ENCODE measurements around the gene PACS2. TPM values are rescaled to one million over a fixed set of nuclear protein-coding genes. Genes with fewer than 3 reads are reported as not detected.
"Not testable (repeated sequence)": the region's sequence is repeated elsewhere in the genome, so short reads cannot be mapped to it uniquely, and the experiment has no call there.

The PACS2 gene
- polyA plus RNA-seq, 4 donors, result 55.9 to 91.9 (median 67.4) TPM

DNA sequence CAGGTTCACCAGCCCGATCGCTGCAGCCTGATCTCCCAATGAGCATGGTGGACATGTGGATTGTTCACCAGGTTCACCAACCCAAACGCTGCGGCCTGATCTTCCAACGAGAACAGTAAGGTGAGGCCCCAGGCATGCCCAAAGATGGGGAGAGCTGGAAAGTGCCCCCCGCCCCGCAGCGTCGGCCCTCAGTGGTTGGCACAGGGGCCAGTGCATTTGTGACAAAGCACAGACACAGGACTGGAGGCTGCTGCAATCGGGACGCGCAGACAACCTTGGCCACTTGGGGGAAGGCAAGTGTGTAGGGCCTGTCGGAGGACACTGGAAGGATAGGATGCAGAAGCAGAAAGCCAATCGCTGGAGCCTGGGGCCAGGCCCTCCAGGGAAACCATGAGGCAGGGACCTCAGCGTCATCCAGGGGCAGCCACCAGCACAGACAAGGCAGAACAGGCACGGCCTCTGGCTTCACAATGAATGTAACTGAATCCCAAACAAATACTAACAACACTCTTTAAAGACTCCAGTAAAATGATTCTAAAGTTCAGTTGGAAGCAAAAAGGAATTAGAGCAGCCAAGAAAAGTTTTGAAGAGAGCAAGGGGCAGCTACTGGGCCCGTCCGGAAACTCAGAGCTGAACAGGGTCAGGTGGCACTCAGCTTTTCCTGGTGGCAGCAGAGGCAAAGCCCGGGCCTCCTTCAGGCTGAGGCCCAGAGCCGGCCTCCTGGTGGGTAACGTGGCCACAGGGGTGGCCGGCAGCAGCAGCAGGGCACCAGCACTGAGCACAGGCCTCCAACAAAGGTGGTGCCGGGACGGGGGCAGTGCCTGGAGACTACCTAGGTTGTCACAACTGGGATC is 27.1 kb upstream of the PACS2 start:
- no peak for DNase-seq (ENCODE audit: low read depth in 4 of 4, low spot score in 3 of 4)

DNA sequence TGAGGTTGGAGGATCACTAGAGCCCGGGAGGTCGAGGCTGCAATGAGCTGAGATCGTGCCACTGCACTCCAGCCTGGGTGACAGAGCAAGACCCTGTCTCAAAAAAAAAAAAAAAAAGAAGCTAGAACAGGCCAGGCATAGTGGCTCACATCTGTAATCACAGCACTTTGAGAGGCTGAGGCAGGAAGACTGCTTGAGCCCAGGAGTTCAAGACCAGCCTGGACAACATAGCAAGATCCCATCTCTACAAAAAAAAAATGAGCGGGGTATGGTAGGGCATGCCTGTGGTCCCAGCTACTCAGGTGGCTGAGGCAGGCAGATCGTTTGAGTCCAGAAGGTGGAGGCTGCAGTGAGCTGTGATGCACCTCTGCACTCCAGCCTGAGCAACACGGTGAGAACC is 25.6 kb upstream of the PACS2 start:
- not testable (repeated sequence) for DNase-seq (ENCODE audit: low read depth in 4 of 4, low spot score in 3 of 4)

- DNase-seq (ENCODE audit: low read depth in 4 of 4, low spot score in 3 of 4), result no peak
Observed at GRCh38 chr14:105290621-105291346, 23.8 kb upstream of the PACS2 start.

DNA sequence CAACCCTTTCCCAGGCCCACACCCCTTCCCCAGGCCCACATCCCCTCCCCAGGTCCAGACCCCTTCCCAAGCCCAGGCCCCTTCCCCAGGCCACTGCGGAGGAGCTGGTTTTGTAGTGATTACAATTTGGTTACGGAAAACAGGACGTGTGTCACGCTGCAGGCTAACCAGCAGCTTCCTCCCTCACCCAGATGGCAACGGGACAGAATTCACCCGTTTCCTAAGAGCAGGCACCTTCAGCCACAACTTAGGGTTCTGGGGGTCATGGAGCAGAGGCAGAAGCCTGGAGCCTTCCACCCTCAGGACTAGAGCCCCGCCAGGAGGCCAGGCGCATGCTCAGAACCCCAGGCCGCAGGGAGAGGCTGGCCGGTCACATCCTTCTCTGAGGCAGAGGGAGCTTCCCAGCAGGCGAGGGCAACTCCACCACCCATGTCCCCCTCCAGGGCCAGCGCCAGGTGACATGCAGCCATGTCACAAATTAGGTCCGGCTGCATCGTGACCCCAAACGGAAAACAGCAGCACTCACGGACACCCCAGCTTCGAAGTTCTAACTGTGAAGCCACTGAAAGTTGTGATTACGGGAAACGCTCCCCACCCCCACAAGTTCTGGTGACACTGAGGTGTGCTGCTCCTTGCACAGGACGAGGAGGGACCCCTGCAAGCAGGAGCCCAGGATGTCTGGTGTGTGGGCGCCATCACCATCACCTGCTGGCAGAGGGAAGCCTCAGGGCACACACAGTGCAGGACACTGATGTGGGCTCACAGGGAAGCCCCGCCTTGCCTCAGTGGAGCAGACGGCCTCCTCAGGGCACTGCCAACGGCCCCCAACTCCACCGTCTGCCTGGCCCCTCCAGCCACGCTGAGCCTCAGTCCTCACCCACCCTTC is 21.5 kb upstream of the PACS2 start:
- no peak for DNase-seq (ENCODE audit: low read depth in 4 of 4, low spot score in 3 of 4)

DNA sequence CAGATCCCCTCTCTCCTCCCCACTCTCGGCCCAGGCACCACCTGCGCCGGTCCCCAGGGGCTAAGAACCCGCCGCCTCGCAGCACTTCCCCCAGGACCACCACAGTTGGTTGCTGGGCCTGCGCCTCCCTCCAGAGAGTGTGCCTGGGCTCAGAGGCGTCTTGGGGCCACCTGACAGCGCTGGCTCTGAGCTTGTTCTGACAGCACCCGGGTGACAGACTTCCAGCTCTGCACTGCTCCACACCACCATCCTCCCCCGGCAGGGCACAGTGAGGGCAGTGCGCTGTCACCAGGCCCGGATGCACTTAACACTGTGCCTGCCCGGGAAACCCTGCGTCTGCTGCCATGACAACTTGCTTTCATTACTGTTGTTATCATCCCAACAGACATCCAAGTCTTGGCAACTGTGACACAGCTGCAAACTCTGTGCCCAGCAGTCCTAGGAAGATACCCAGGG is 20.4 kb upstream of the PACS2 start:
- no peak for DNase-seq (ENCODE audit: low read depth in 4 of 4, low spot score in 3 of 4)

GRCh38 chr14:105297311-105297710 is 17.2 kb upstream of the PACS2 start:
- DNase-seq (ENCODE audit: low read depth in 4 of 4, low spot score in 3 of 4), result not testable (repeated sequence)

GRCh38 chr14:105299654-105300541 is 14.7 kb upstream of the PACS2 start:
- DNase-seq (ENCODE audit: low read depth in 4 of 4, low spot score in 3 of 4), result no peak

- peak; percentile 80 to 86 (median 84) for DNase-seq (ENCODE audit: low read depth in 4 of 4, low spot score in 3 of 4)
Observed at GRCh38 chr14:105300542-105301102, 13.9 kb upstream of the PACS2 start, which contains the start of gene BRF1. BRF1 (minus strand) TSS chr14:105301001; CDS start chr14:105300629, 372 bp downstream.

GRCh38 chr14:105301103-105301914 is 13.2 kb upstream of the PACS2 start:
- peak; percentile 85 to 94 (median 88) for DNase-seq (ENCODE audit: low read depth in 4 of 4, low spot score in 3 of 4)

DNA sequence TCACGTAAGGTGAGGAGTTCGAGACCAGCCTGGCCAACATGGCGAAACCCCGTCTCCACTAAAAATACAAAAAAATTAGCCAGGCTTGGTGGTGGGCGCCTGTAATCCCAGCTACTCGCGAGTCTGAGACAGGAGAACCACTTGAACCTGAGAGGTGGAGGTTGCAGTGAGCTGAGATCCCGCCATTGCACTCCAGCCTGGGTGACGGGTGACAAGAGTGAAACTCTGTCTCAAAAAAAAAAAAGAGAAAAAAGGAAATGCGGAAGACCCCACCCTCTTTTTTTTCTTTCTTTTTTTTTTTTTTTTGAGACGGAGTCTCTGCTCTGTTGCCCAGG is 12.7 kb upstream of the PACS2 start:
- not testable (repeated sequence) for DNase-seq (ENCODE audit: low read depth in 4 of 4, low spot score in 3 of 4)

DNA sequence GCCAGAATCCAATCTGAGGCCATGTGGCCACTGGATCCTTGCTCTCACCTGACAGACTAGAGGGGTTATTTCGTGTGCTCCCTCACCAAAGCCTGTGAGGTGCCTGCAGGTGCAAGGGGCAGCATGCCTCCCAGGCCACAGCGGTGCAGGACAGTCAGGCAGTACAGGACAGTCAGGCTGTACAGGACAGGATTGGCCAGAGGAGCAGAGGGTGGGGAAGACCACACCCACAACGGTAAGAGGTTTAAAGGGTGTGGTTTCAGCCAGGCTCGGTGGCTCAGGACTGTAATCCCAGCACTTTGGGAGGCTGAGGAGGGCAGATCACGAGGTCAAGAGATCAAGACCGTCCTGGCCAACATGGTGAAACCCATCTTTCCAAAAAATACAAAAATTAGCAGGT is 10.6 kb upstream of the PACS2 start:
- no peak for DNase-seq (ENCODE audit: low read depth in 4 of 4, low spot score in 3 of 4)

GRCh38 chr14:105304565-105304964 is 10.0 kb upstream of the PACS2 start:
- DNase-seq (ENCODE audit: low read depth in 4 of 4, low spot score in 3 of 4), result no peak

DNA sequence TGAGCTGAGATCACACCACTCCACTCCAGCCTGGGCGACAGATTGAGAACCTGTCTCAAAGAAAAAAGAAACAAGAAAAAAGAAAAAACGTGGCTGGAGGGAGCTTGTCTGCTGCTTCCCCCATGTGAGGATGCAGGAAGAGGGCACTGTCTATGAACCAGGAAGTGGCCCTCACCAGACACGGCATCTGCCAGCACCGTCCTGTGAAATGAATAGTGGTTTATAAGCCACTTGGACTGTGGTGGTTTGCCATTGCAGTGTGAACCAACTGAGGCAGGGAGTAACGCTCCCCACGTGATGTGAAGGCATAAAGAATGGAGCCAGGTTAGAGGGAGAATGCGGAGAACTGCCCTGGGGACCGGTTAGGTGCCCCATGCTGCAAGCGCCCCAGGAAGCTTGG is 9.2 kb upstream of the PACS2 start:
- DNase-seq (ENCODE audit: low read depth in 4 of 4, low spot score in 3 of 4), result no peak

DNA sequence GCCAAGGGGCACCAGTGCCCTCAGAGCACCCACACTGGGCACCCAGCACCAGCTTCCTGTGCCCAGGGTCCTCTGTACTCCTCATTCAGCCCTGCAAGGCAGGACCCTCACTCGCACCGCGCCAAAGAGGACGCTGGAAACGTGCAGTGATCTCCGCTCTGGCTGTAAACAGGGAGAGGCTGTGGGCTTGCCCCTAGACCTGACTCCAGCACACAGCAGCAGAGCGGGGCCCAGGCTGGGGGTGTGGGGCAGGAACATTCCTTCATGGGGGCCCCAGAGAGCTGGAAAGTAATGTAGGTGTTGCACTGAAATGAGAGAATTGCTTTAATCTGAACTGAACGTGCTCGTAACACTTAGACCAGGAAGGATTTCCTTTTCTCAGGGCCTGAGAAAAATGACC is 8.8 kb upstream of the PACS2 start:
- no peak for DNase-seq (ENCODE audit: low read depth in 4 of 4, low spot score in 3 of 4)

DNA sequence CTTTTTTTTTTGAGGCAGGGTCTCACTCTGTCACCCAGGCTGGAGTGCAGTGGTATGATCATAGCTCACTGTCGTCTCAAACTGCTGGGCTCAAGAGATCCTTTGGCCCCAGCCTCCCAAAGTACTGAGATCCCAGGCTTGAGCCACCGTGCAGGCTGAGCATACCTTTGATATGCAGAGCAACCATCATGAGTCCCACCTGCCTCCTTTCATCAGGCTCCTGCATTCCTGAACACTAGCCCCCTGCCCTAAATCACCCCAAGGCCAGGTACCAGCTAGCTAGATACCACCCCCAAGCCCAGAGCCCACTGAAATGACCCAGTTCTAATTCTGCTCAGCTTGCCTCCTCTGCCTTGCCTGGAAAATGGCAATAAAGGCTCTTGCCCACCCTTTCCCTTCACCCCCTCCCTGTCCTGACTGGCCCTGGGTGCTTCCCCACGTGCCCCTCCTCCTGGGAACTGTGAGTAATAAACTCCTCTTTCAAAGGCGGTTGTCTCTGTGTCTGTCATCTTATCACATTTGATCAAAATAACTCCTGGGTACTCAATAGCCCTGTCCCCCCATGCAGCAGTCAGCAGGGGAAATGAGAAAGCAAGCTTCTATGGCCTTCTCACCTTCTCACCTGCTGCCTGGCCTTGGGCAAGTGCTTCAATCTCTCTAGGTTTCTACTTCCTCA is 7.4 kb upstream of the PACS2 start:
- DNase-seq (ENCODE audit: low read depth in 4 of 4, low spot score in 3 of 4), result no peak

GRCh38 chr14:105309371-105309770 is 5.2 kb upstream of the PACS2 start:
- no peak for DNase-seq (ENCODE audit: low read depth in 4 of 4, low spot score in 3 of 4)

DNA sequence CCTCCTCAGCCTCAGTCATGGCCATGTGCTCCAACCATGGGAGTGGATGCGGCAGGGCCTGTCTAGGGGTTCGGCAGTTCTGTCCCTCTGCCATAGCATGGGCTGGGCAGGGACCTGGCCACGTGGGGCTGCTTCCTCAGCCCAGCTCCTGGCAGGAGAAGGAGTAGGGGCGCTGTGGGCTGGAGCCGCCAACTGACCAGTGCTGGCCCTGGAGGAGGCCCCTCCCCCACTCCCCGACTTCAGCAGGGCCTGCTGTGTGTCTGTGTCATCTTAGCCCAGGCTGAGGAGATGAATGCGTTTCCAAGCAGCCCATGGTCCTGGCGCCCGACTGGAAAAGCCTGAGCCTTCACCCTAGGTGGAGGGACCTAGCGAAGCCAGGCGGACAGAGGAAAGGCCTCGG is 2.7 kb upstream of the PACS2 start:
- no peak for DNase-seq (ENCODE audit: low read depth in 4 of 4, low spot score in 3 of 4)

- no peak for DNase-seq (ENCODE audit: low read depth in 4 of 4, low spot score in 3 of 4)
Observed at GRCh38 chr14:105312973-105313372, 1.6 kb upstream of the PACS2 start.
